SH-SY5Y (cell line): ENCODE data around the gene CKM.

ENCODE experiments used
- GATA2 ChIP-seq: IDR thresholded peaks from 2 replicates; pipeline ENCODE4 v1.6.1; 2011; ENCODE audit warnings: mild to moderate bottlenecking, low read depth, low read length
- GATA3 ChIP-seq: IDR thresholded peaks from 2 replicates; pipeline ENCODE4 v1.6.1; 2011; ENCODE audit warnings: low read depth, mild to moderate bottlenecking, low read length, moderate library complexity

DNA sequence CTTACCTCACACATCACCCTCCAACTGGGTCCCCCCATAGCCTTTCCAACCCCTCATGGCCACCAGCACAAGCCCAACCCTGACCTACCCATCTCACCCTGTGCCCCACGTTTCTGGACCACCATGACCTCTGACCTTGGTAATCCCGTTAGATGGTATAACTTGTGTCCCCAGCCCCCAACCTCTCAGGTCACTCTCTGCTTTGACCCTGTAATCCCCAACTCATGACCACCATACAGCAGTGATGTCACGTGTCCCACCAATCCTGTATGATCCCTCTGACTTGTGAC is 26.4 kb upstream of the CKM start:
- TF ChIP-seq GATA3 (no peak), GATA2 (no peak)
